IMR-90 (cell line): ENCODE data around the gene RAPSN. TPM values are rescaled to one million over a fixed set of nuclear protein-coding genes. Genes with fewer than 3 reads are reported as not detected.

Experiments used
- ATAC-seq: fragments of 200-7000 bp; cut with Tn5 transposase; 2 replicates; pipeline ENCODE4 v1.9.1; 2020; ENCODE audit warnings: low read depth, mild to moderate bottlenecking, moderate library complexity
- BruUV-seq: library from RNA; stranded (reverse); fragments of 400-500 nt; replicated peaks from 2 replicates; lab custom pipeline; 2021; lab: Mats Ljungman, UMichigan
- CTCF ChIA-PET: fragments of 300-600 bp; formaldehyde crosslinking; extraction: SDS; loops from one replicate; lab custom pipeline; 2021; ENCODE audit warnings: antibody characterized with exemption; lab: Yijun Ruan, JAX
- POLR2A ChIA-PET: fragments of 300-600 bp; sonication (Branson Sonifier 250); formaldehyde crosslinking; loops from one replicate; lab custom pipeline; 2022; ENCODE audit warnings: antibody characterized with exemption; ENCODE audit not compliant: unreplicated experiment; lab: Charles Lee
- DNase-seq: peaks from one replicate; pipeline ENCODE4 v3.0.0; 2013
- H2AFZ ChIP-seq: replicated peaks from 2 replicates; pipeline ENCODE3; 2013; ENCODE audit warnings: low read length, mild to moderate bottlenecking; ENCODE audit not compliant: poor library complexity
- H2AK5ac ChIP-seq: 2 replicates; pipeline ENCODE4 v1.6.1; 2013; ENCODE audit warnings: low read depth, low read length, inconsistent platforms
- H2AK9ac ChIP-seq: replicated peaks from 2 replicates; pipeline ENCODE3; 2013; ENCODE audit warnings: mild to moderate bottlenecking, low read depth, low read length, moderate library complexity; ENCODE audit not compliant: poor library complexity
- H2BK120ac ChIP-seq: 2 replicates; pipeline ENCODE4 v1.6.1; 2013; ENCODE audit warnings: low read depth, low read length, inconsistent platforms
- H2BK15ac ChIP-seq: 3 replicates; pipeline ENCODE4 v1.6.1; 2013; ENCODE audit warnings: low read depth, low read length, inconsistent platforms
- H2BK20ac ChIP-seq: 2 replicates; pipeline ENCODE4 v1.6.1; 2013; ENCODE audit warnings: low read depth, mild to moderate bottlenecking, inconsistent platforms, low read length, moderate library complexity
- H2BK5ac ChIP-seq: 2 replicates; pipeline ENCODE4 v1.6.1; 2013; ENCODE audit warnings: mild to moderate bottlenecking, low read depth, low read length, inconsistent platforms; ENCODE audit not compliant: poor library complexity, severe bottlenecking
- H3K14ac ChIP-seq: replicated peaks from 2 replicates; pipeline ENCODE4 v1.6.1; 2013; ENCODE audit warnings: low read depth, low read length, inconsistent platforms
- H3K18ac ChIP-seq: 2 replicates; pipeline ENCODE4 v1.6.1; 2013; ENCODE audit warnings: low read depth, low read length, control low read depth
- H3K23ac ChIP-seq: 2 replicates; pipeline ENCODE4 v1.6.1; 2013; ENCODE audit warnings: low read depth, low read length, inconsistent platforms
- H3K27ac ChIP-seq: 2 replicates; pipeline ENCODE4 v1.5.1; 2013; ENCODE audit warnings: mild to moderate bottlenecking, control low read depth, low read length; ENCODE audit not compliant: insufficient read depth
- H3K27me3 ChIP-seq: 2 replicates; pipeline ENCODE4 v1.6.1; 2013; ENCODE audit warnings: low read length; ENCODE audit not compliant: control insufficient read depth, insufficient read depth
- H3K36me3 ChIP-seq: 2 replicates; pipeline ENCODE4 v1.6.1; 2013; ENCODE audit warnings: low read length, mixed read lengths; ENCODE audit not compliant: control insufficient read depth, insufficient read depth
- H3K4ac ChIP-seq: 2 replicates; pipeline ENCODE4 v1.6.1; 2013; ENCODE audit warnings: low read depth, low read length, inconsistent platforms
- H3K4me1 ChIP-seq: 2 replicates; pipeline ENCODE4 v1.6.1; 2013; ENCODE audit warnings: low read length, mixed read lengths; ENCODE audit not compliant: control insufficient read depth, insufficient read depth
- H3K4me2 ChIP-seq: 2 replicates; pipeline ENCODE4 v1.6.1; 2013; ENCODE audit warnings: low read depth, mild to moderate bottlenecking, control low read depth, low read length, moderate library complexity
- H3K4me3 ChIP-seq: 2 replicates; pipeline ENCODE4 v1.5.1; 2013; ENCODE audit warnings: low read depth, mild to moderate bottlenecking, control low read depth, low read length, moderate library complexity; ENCODE audit not compliant: insufficient read depth
- H3K56ac ChIP-seq: 2 replicates; pipeline ENCODE4 v1.6.1; 2013; ENCODE audit warnings: low read length, inconsistent platforms; ENCODE audit not compliant: insufficient read depth; ENCODE audit errors: extremely low read depth
- H3K79me1 ChIP-seq, 2 experiments: 2 replicates each; pipeline ENCODE4 v1.6.1; 2013; ENCODE audit warnings: low read length in 2 of 2, inconsistent platforms in 1 of 2, low read depth in 1 of 2
- H3K9ac ChIP-seq: 2 replicates; pipeline ENCODE4 v1.6.1; 2013; ENCODE audit warnings: low read depth, low read length, control low read depth
- H3K9me1 ChIP-seq: 2 replicates; pipeline ENCODE4 v1.6.1; 2013; ENCODE audit warnings: low read length, inconsistent platforms; ENCODE audit not compliant: insufficient read depth
- H3K9me3 ChIP-seq: 2 replicates; pipeline ENCODE4 v1.6.1; 2013; ENCODE audit warnings: low read length; ENCODE audit not compliant: control insufficient read depth, insufficient read depth
- H4K20me1 ChIP-seq: 2 replicates; pipeline ENCODE4 v1.6.1; 2013; ENCODE audit warnings: low read length, inconsistent platforms; ENCODE audit not compliant: insufficient read depth
- H4K5ac ChIP-seq: 2 replicates; pipeline ENCODE4 v1.6.1; 2013; ENCODE audit warnings: mild to moderate bottlenecking, low read depth, low read length, control low read depth
- H4K8ac ChIP-seq, 2 experiments: 2 replicates each; pipeline ENCODE4 v1.6.1; 2013; ENCODE audit warnings: low read depth in 2 of 2, low read length in 2 of 2, control low read depth in 1 of 2, inconsistent platforms in 1 of 2
- H4K91ac ChIP-seq: 2 replicates; pipeline ENCODE4 v1.6.1; 2013; ENCODE audit warnings: low read depth, low read length, inconsistent platforms; ENCODE audit not compliant: insufficient read depth
- POLR2A ChIP-seq: IDR thresholded peaks from 2 replicates; pipeline ENCODE4 v1.6.1; 2012; ENCODE audit warnings: mild to moderate bottlenecking, low read depth, low read length
- RFX5 ChIP-seq: IDR thresholded peaks from 2 replicates; pipeline ENCODE4 v1.8.0; 2012; ENCODE audit warnings: low read depth, mild to moderate bottlenecking, low read length, moderate library complexity
- WGBS, 2 experiments: methylation state at CpG; one replicate each; pipeline versions ENCODE4 v1.1.5 to v1.1.7; 2013; ENCODE audit warnings: missing lambda C conversion rate in 2 of 2; ENCODE audit not compliant: insufficient read length in 1 of 2; ENCODE audit errors: extremely low coverage in 2 of 2; 5-methylcytosine and 5-hydroxymethylcytosine counted together
- dilution Hi-C: fragments of 300-500 bp; cut with HindIII; formaldehyde crosslinking; loops from one replicate; pipeline ENCODE4 v1.14.3; 2018; ENCODE audit warnings: low sequenced_read_pairs; ENCODE audit not compliant: unreplicated experiment
- in situ Hi-C: fragments of 300-500 bp; cut with MboI; formaldehyde crosslinking; loops from 3 replicates; pipeline ENCODE4 v1.14.3; 2019; ENCODE audit warnings: low sequenced_read_pairs, inconsistent platforms, mixed read lengths
- intact Hi-C: fragments of 100-400 bp; cut with micrococcal nuclease; formaldehyde crosslinking; loops from 2 replicates; pipeline ENCODE4 v1.10.0; 2022
- polyA plus RNA-seq, 3 experiments: library from polyadenylated mRNA; depleted of rRNA; stranded (reverse); fragments of >200 nt; gene quantifications; 2 replicates each; pipeline ENCODE4 v1.2.3, GENCODE V29; 2012; ENCODE audit warnings: low replicate concordance in 1 of 3
- total RNA-seq: library from RNA; depleted of rRNA; stranded (reverse); fragments of >200 nt; gene quantifications from 2 replicates; pipeline ENCODE4 v1.2.3, GENCODE V29; 2012

Gene RAPSN
- total and polyA plus RNA-seq, 2 of the 4 experiments (the other 2 are of a cell fraction) = 0.03 TPM; not detected in 1

- BruUV-seq = no TSS peak
Measured at GRCh38 chr11:47418454-47419259, 30.3 kb downstream of the RAPSN start.

More at GRCh38 chr11:47418454-47419259, 30.3 kb downstream of the RAPSN start:
- Histone ChIP-seq H4K20me1 (peaks cover 7% of the 10 kb centered on the region; the same call in 1 of the 2 replicates), H3K9ac (no peak overlapping the region), H4K5ac (0 out of 2 replicates have a peak overlapping the region, but pooled peaks have one; percentile 19), H3K56ac (no peak overlapping the region), H2AK5ac (peak overlapping the region; percentile 14; the same call in 1 of the 2 replicates), H2BK15ac (no peak overlapping the region; the same call in 2 of the 3 replicates), H3K4me3 (no peak overlapping the region), H3K36me3 (peaks cover 72% of the 10 kb centered on the region), H3K27ac (peak overlapping the region; percentile 30; the same call in 1 of the 2 replicates), H3K9me3 (no peaks in the 10 kb centered on the region), H3K4ac (peak overlapping the region; percentile 30; the same call in 1 of the 2 replicates), H4K8ac (peak overlapping the region in 1 of 2 experiments; percentile 22; a peak in 3 of 4 replicates), H3K4me1 (peaks cover 35% of the 10 kb centered on the region), H3K9me1 (peaks cover 6% of the 10 kb centered on the region; the same call in 1 of the 2 replicates), H3K79me1 (peaks cover 30 to 69% of the 10 kb centered on the region in 2 experiments; a peak in 3 of 4 replicates), H3K14ac (no peak overlapping the region), H2AFZ (no peak overlapping the region), H2BK5ac (no peak overlapping the region), H2BK120ac (no peak overlapping the region), H3K18ac (no peak overlapping the region), H3K4me2 (no peak overlapping the region), H3K27me3 (no peaks in the 10 kb centered on the region), H4K91ac (no peak overlapping the region), H2AK9ac (no peak overlapping the region), H2BK20ac (no peak overlapping the region), H3K23ac (no peak overlapping the region)
- DNase-seq = no peak
- ChIA-PET CTCF (no interaction called here), POLR2A (no interaction called here)
- dilution Hi-C loops (no loop called here), intact Hi-C loops (no loop called here), in situ Hi-C loops (no loop called here)
- TF ChIP-seq RFX5 (no peak), POLR2A (0 out of 2 replicates have a peak, but pooled peaks have one; percentile 8)
- no peak for ATAC-seq
- WGBS, 2 experiments = 92% methylated on average over 7 of the region's 23 CpGs; no CpG with 5 or more reads in 1 of the 2 experiments
